Measurements from ENCODE around the gene CTIF.
A peak's percentile ranks its signal among the peaks of the same experiment; 100 is the strongest.
"Not testable (repeated sequence)": the region's sequence is repeated elsewhere in the genome, so short reads cannot be mapped to it uniquely, and the experiment has no call there.

CTIF gene

DNA sequence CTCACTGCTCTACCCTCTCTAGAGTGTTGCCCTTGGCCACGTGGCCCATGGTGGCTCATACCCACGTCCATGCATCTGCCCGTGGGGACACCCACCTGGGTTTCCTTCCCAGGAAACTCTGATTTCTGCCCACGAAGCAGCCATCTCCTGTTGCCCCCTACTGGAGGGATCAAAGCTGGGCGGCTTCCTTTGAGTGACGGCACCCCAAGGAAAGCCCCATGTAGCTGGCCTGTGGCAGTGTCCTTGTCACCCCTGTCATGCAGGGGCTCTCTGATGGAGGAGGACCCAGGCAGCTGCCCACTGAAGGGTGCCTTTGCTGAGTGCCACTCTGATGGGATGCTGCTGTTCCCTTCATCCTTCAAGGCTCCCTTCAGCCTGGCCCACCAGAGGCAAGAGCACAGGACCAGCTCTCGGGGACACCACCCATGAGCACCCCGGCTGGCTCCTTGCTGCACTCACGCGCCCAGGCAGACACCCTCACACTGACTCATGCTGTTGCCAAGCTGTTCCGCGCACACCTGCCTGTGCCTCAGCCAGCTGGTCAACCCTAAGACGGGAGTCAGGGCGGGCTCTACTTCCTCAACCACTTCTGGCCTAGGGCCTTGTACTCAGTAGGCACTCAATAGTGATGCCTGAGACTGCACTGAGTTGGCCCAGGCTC is 101.1 kb downstream of the CTIF start:
- peak; percentile 48 for DNase-seq (ENCODE audit: insufficient read length, low spot score)
- TF ChIP-seq POLR2A (IDR thresholded peaks at IDR 0.05; ENCODE audit: low read depth, low read length) (no peak), TAF1 (IDR thresholded peaks at IDR 0.05; ENCODE audit: low read depth, low read length) (no peak), POU2F2 (IDR thresholded peaks at IDR 0.05; ENCODE audit: low read depth, low read length) (no peak), SPI1 (IDR thresholded peaks at IDR 0.05; ENCODE audit: low read depth, low read length) (no peak), PAX5 (IDR thresholded peaks at IDR 0.05; ENCODE audit: insufficient read depth, low read length, severe bottlenecking) (no peak), POLR2AphosphoS5 (IDR thresholded peaks at IDR 0.05; ENCODE audit: low read depth, low read length) (no peak)

DNA sequence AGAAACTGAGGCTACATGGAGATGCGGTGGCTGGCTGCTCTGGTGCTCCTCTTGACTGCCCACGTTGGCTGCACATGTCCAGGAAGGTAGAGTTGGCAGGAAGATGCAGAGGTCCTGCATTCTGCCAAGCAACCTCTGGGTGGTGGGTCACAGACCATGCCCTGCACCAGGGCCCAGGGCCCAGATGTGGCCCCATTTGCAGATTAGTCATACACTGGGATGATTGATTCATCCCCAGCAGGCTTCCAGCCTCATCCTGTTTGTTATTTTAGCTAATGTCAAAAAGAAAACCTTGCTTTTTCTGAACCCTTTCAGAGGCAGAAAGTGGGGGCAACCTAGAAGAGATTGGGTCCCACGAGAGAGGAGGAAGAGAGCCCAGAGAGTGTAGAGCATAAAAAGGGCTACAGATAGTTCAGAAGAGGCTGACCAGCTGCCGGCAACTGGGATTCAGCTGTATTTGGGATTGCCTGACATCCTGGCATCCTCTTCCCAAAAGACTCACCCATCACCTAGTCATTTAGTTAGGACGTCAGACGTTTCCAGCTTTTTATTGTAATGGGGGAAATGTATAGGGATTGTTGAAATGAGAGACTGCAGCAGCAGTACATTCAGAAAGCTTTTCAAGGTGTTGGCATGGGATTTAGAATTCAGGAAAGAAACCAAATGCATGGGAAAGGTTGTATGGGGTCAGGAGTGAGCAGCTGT is 101.9 kb downstream of the CTIF start:
- FAIRE-seq: no peak
- TF ChIP-seq POLR2A (IDR thresholded peaks at IDR 0.05; ENCODE audit: low read depth, low read length) (no peak), POLR2AphosphoS5 (IDR thresholded peaks at IDR 0.05; ENCODE audit: low read depth, low read length) (no peak), SPI1 (IDR thresholded peaks at IDR 0.05; ENCODE audit: low read depth, low read length) (no peak), PAX5 (IDR thresholded peaks at IDR 0.05; ENCODE audit: insufficient read depth, low read length, severe bottlenecking) (no peak), POU2F2 (IDR thresholded peaks at IDR 0.05; ENCODE audit: low read depth, low read length) (no peak), TAF1 (IDR thresholded peaks at IDR 0.05; ENCODE audit: low read depth, low read length) (no peak)
- no peak for DNase-seq (ENCODE audit: insufficient read length, low spot score)

More for the DNA sequence above, 101.1 kb downstream of the CTIF start:
- FAIRE-seq: no peak

DNA sequence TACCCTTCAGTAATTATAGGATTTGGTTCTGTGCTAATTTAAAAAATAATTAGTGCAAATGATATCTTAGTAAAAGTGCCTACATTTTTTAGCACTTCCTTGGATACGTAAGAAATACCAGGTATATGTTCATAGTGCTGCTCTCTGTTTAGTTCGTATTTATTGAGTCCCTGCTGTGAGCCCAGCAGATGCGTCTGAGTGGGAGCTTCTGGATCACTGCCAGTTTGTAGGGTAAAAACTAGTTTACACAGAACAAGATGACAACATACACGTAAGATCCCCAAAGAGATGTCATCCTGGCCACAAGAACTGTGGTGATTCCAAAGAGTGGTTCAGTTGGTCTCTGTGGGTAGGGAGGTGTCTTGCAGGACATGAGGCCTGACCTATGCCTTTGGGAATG is 103.2 kb downstream of the CTIF start:
- FAIRE-seq (no peak), DNase-seq (ENCODE audit: insufficient read length, low spot score) (no peak)
- no peak for TF ChIP-seq POU2F2 (IDR thresholded peaks at IDR 0.05; ENCODE audit: low read depth, low read length)
- no peak for TF ChIP-seq TAF1 (IDR thresholded peaks at IDR 0.05; ENCODE audit: low read depth, low read length)
- no peak for TF ChIP-seq POLR2A (IDR thresholded peaks at IDR 0.05; ENCODE audit: low read depth, low read length)
- no peak for TF ChIP-seq SPI1 (IDR thresholded peaks at IDR 0.05; ENCODE audit: low read depth, low read length)
- no peak for TF ChIP-seq PAX5 (IDR thresholded peaks at IDR 0.05; ENCODE audit: insufficient read depth, low read length, severe bottlenecking)
- no peak for TF ChIP-seq POLR2AphosphoS5 (IDR thresholded peaks at IDR 0.05; ENCODE audit: low read depth, low read length)

DNA sequence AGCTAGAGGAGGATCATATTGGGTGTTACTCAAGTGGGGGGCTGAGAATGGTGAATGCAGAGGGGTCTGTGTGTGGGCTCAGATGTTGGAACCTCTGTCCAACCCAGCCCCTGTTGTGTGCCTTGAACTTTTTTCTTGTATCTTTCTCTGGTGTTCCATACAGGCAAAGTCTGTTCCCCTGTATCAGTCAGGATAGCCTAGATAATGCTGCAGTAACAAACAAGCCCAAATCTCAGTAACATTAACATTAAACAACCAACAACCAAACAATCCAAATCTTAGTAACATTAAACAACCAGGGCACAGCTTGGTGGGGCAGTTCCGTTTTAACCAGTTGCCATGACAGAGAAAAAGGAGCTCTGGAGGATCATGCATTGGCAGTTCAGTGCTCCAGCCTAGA is 103.7 kb downstream of the CTIF start:
- FAIRE-seq (no peak), DNase-seq (ENCODE audit: insufficient read length, low spot score) (no peak)
- TF ChIP-seq POLR2A (IDR thresholded peaks at IDR 0.05; ENCODE audit: low read depth, low read length): no peak
- TF ChIP-seq TAF1 (IDR thresholded peaks at IDR 0.05; ENCODE audit: low read depth, low read length): no peak
- TF ChIP-seq PAX5 (IDR thresholded peaks at IDR 0.05; ENCODE audit: insufficient read depth, low read length, severe bottlenecking): no peak
- no peak for TF ChIP-seq POU2F2 (IDR thresholded peaks at IDR 0.05; ENCODE audit: low read depth, low read length)
- TF ChIP-seq POLR2AphosphoS5 (IDR thresholded peaks at IDR 0.05; ENCODE audit: low read depth, low read length): no peak
- TF ChIP-seq SPI1 (IDR thresholded peaks at IDR 0.05; ENCODE audit: low read depth, low read length): no peak

DNA sequence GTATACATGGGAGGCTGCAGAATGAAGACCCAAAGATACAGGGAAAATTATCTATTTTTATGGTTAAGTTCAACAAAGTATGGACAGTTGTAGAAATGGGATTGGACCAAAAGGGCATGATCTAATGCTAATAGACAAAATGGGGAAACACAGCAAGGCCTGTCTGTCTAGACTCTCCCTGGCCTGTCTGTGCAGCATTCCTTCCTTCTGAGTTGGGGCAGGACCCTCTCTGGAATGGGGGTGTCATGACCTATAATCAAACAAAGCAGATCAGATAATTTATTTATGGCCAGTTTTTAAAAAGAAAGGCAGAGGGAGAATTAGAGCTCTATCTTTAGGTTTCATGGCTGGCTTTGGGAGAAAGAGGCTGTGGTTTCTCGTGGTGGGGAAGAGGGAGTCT is 104.4 kb downstream of the CTIF start:
- FAIRE-seq (no peak), DNase-seq (ENCODE audit: insufficient read length, low spot score) (no peak)
- TF ChIP-seq PAX5 (IDR thresholded peaks at IDR 0.05; ENCODE audit: insufficient read depth, low read length, severe bottlenecking) (no peak), POLR2AphosphoS5 (IDR thresholded peaks at IDR 0.05; ENCODE audit: low read depth, low read length) (no peak), TAF1 (IDR thresholded peaks at IDR 0.05; ENCODE audit: low read depth, low read length) (no peak)

DNA sequence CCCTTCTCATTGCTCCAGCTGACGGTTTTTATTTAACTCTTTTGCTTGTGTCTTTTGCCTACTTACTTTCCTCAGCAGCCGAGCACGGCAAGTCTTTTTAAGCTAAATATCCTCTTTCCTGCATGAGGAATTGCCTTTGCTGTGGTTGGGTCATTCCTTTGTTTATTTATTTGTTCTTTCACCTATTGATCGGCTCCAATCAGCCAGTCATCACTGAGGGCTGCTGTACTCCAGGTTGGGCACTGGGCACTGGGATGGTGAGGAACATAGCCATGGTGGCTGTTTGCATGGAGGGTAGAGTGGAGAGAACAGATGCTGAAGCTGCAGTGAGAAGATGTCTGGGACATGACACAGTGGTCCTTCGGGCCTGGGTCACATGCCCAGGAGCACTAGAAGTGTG is 105.2 kb downstream of the CTIF start:
- DNase-seq (ENCODE audit: insufficient read length, low spot score): no peak
- FAIRE-seq: no peak
- TF ChIP-seq POLR2AphosphoS5 (IDR thresholded peaks at IDR 0.05; ENCODE audit: low read depth, low read length) (no peak), POU2F2 (IDR thresholded peaks at IDR 0.05; ENCODE audit: low read depth, low read length) (no peak), POLR2A (IDR thresholded peaks at IDR 0.05; ENCODE audit: low read depth, low read length) (no peak), TAF1 (IDR thresholded peaks at IDR 0.05; ENCODE audit: low read depth, low read length) (no peak), SPI1 (IDR thresholded peaks at IDR 0.05; ENCODE audit: low read depth, low read length) (no peak), PAX5 (IDR thresholded peaks at IDR 0.05; ENCODE audit: insufficient read depth, low read length, severe bottlenecking) (no peak)

DNA sequence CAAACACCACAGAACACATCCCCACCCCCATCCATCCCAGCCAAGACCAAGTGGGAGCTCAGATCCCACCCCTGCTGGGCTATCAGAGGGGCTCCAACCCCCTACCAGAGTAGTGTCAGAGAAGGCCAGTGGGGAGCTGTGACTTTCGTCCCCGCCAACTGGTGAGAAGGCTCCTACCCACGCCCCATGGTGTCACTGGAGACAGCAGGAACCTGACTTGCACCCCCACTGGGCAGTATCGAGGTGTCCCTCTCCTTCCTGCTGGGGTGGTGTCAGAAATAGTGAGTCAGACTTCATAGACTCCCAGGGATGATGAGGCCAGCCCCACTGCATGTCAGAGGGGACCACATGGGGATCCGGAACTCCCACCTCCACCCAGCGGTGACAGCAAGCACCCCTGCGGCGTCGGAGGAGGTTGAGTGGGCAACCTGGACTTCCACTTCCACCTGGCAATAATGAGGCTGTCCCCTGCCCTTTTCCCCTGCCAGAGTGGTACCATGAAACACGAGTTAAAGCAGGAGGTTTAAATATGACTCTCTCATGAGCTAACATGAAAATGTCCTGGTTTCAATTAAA is 106.7 kb downstream of the CTIF start:
- DNase-seq (ENCODE audit: insufficient read length, low spot score) (no peak), FAIRE-seq (no peak)
- TF ChIP-seq POLR2A (IDR thresholded peaks at IDR 0.05; ENCODE audit: low read depth, low read length) (no peak), POLR2AphosphoS5 (IDR thresholded peaks at IDR 0.05; ENCODE audit: low read depth, low read length) (no peak), SPI1 (IDR thresholded peaks at IDR 0.05; ENCODE audit: low read depth, low read length) (no peak), PAX5 (IDR thresholded peaks at IDR 0.05; ENCODE audit: insufficient read depth, low read length, severe bottlenecking) (no peak), POU2F2 (IDR thresholded peaks at IDR 0.05; ENCODE audit: low read depth, low read length) (no peak), TAF1 (IDR thresholded peaks at IDR 0.05; ENCODE audit: low read depth, low read length) (no peak)

DNA sequence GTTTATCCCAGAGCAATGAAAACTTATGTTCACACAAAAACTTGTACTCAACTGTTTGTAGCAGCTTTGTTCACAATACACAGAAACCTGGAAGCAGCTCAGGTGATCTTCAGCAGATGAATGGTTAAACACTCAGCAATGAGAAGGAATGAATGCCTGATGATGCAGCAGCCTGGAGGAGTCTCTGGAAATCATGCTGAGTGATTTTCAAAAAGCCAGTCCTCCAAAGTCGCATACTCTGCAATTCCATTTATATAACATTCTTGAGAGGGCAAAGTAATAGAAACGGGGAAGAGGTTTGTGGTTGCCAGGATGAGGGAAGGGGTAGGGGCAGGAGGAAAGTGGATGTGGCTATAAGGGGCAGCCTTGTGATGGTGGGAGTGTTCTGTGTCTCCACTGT is 108.1 kb downstream of the CTIF start:
- FAIRE-seq (no peak), DNase-seq (ENCODE audit: insufficient read length, low spot score) (no peak)
- TF ChIP-seq POU2F2 (IDR thresholded peaks at IDR 0.05; ENCODE audit: low read depth, low read length) (no peak), PAX5 (IDR thresholded peaks at IDR 0.05; ENCODE audit: insufficient read depth, low read length, severe bottlenecking) (no peak), TAF1 (IDR thresholded peaks at IDR 0.05; ENCODE audit: low read depth, low read length) (no peak), SPI1 (IDR thresholded peaks at IDR 0.05; ENCODE audit: low read depth, low read length) (no peak), POLR2AphosphoS5 (IDR thresholded peaks at IDR 0.05; ENCODE audit: low read depth, low read length) (no peak), POLR2A (IDR thresholded peaks at IDR 0.05; ENCODE audit: low read depth, low read length) (no peak)

DNA sequence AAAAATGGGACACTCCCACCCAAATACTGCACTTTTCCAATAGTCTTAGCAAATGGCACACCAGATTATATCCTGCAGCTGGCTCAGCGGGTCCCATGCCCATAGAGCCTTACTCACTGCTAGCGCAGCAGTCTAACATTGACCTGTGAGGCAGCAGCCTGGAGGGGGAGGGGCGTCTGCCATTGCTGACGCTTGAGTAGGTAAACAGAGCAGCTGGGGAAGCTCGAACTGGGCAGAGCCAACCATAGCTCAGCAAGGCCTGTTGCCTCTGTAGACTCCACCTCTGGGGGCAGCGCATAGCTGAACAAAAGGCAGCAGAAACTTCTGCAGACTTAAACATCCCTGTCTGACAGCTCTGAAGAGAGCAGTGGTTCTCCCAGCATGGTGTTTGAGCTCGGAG is 110.4 kb downstream of the CTIF start:
- no peak for FAIRE-seq
- TF ChIP-seq POU2F2 (IDR thresholded peaks at IDR 0.05; ENCODE audit: low read depth, low read length) (no peak), SPI1 (IDR thresholded peaks at IDR 0.05; ENCODE audit: low read depth, low read length) (no peak), POLR2AphosphoS5 (IDR thresholded peaks at IDR 0.05; ENCODE audit: low read depth, low read length) (no peak), PAX5 (IDR thresholded peaks at IDR 0.05; ENCODE audit: insufficient read depth, low read length, severe bottlenecking) (no peak), POLR2A (IDR thresholded peaks at IDR 0.05; ENCODE audit: low read depth, low read length) (no peak), TAF1 (IDR thresholded peaks at IDR 0.05; ENCODE audit: low read depth, low read length) (no peak)
- DNase-seq (ENCODE audit: insufficient read length, low spot score): no peak

DNA sequence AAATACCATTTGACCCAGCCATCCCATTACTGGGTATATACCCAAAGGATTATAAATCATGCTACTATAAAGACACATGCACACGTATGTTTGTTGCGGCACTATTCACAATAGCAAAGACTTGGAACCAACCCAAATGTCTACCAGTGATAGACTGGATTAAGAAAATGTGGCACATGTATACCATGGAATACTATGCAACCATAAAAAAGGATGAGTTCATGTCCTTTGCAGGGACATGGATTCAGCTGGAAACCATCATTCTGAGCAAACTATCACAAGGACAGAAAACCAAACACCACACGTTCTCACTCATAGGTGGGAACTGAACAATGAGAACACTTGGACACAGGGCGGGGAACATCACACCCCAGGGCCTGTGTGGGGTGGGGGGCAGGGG is 115.8 kb downstream of the CTIF start:
- DNase-seq (ENCODE audit: insufficient read length, low spot score); FAIRE-seq: not testable (repeated sequence)

All from GM12891 (cell line).